ENCODE data around the gene CASQ1.

The CASQ1 gene

GRCh38 chr1:160205242-160206035, 15.1 kb downstream of the CASQ1 start, which contains the start of gene PEA15:
Gene PEA15, plus strand, starts transcription at chr1:160205384. Its CDS starts 6,161 bp downstream, at chr1:160211545.
- DNase-seq = peak; percentile 81

DNA sequence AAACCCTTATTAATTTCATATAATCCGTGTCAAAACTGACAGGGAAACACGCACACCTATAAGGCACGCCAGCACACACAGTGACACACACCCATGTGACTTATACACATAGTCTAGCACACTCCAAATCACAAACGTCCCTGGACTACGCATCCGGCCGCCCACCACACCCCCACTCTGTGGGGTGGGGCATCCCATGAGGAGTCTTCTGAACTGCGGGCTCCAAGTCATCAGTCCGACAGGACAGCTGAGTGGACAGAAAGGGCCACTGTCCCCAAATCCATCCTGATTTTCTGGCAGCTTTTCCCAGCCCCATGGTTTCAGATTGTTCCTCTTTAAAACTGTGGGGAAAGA, 15.6 kb downstream of the CASQ1 start:
- DNase-seq = no peak

DNA sequence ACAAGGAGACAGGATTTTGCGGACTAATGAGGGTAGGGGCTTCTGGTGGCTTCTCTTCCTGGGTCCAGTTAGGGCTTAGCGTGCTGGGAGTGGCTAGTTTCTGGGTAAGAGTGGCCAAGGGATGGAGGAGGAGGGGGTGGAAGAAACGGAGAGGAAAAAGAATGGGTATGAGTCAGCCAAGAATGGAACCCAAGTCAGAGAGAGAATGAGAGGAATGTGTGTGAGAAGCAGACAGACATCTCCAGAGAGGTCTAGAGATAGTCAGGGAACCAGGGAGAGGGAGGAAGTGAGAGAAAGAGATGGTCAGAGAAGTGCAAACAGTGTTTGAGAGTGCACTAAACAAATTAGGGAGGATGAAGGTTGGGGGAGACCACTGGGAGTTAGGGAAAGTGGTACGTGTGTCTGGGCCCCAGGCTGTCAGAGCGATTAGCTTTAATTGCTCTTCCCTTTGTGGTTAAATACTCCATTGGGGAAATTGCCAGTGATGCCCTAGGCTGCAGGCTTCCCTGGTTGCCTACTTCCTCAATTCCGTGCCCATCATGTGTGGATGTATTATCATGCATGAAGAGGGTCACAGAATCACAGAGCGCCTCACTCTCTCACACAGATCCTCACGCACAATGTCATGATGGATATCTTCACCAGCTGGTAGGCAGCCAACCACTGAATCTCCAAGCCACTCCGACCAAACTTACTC, 16.2 kb downstream of the CASQ1 start:
- no peak for DNase-seq

DNA sequence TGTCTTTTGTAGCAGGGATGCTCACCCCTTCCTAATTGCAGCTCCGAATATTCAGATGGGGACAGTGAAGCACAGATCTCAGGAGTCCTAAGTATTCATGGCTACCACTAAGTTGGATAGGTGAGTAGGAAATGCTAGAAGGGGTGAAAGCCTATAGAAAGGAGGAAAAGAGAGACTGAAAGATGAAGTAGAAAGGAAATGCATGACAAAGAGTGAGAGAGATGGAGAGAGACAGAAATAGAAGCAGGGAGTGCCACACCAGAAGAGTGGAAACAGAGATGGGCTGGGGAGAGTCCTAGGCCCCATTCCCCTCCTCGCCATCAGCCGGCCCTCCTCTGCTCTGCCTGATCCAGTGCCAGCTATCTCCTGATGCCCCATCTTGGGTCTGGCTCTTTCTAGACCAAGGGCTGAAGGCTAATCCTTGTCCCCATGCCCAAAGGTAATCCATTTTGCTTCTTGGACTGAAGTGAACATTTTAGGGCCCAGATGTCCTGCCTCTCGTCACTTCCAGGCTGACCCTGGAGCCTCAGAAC, 16.8 kb downstream of the CASQ1 start:
- no peak for DNase-seq

DNA sequence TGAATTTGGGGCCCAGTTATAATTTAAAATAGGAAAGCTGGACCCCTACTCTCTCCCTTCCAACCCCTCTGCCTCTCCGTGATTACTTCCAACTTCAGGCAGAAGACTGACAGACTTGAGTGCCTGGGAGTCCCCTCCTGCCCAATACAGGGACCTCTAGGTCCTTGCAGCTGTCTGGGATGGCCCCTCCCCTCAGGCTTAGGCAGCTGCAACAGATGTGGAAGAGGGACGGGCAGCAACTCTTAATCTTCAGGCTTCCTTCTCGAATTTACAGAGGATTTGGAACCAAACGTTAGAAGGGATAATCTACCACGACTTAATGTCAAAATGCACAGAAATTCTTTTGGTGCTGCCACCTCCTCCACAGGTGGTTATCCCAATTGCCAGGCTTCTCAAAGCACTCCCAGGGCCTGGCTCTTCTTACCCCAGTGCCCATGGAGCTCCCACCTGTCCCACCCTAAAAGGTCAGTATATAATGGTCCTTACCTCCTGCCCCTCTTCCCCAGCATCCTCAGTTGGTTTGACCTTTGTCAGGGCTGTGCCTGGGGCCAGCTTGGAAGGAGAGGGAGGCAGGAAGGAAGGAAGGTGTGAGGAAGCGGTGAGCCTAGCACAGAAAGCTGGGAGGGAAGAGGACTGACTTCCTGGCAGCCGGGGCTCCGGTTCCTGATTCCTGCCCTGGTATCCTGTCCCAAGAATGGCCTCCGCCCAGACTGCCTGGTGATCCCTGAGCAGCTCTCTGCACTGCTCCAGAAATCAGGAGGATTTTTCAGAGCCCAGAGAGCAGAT, 17.6 kb downstream of the CASQ1 start:
- no peak for DNase-seq

DNA sequence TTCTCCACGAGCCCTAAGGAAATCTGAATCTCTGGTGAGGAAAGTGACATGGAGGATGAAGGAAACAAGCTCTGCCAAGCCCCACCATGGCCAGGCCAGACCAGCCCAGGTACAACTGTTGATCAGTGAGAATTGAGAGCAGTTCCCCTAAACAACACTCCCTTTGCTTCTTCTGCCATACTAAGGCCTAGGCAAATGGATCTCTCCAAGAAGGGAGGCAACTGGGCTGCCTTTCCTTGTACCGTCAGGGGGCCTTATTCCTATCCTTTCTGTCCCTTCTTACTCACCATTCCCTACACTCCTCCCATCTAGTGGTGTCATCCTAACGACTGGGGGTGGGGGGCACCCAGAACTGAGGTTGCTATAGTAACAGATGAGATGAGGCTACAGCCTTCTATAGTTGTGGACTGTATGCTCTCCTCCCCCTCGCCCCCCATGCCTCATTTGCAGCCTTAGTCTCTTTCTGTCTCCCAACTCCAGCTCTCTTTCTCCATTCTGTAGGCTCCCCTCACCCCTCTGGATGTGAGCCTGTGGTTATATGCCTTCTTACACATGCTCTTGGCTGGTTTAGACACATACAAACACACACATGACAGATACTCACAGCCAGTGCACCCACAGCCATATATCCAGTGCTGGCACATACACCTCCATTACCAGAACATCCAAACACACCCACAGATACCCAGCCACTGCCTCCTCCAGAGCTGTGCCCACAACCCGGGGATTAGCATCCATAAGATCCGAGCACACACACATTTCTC, 18.4 kb downstream of the CASQ1 start:
- no peak for DNase-seq

DNA sequence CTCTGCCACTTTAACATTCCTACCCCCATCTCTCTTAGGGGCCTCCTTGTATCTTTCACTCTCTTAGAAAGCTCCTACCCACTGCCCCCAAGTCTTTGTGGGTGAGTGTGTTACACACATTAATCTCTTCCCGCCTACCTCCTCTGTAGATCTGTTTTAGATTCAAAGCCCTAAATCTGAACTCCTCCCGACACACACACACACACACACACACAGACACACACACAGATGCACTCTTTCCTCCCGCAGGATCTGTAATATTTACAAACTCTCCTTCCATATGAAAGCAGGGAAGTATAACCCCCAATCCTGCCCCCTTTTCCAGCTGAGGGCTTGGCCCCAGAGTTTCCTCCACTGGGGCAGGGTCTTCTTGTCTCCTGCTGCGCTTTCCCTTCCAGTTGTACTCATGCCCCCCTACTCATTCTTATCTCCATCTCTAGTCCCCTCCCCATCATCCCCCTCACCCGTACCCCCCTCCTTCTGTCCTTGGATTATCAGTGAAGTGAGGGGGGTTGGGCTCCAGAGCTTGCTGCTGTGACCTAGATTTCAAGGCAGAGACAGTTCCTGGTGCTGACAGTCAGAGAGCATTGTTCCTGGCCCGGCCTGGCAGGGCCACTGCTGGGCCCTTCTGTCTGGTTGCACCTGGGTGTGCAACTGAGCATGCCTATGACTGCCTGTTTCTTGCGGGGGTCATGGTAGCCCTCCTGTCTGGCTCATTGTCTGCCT, 19.1 kb downstream of the CASQ1 start:
- no peak for DNase-seq

DNA sequence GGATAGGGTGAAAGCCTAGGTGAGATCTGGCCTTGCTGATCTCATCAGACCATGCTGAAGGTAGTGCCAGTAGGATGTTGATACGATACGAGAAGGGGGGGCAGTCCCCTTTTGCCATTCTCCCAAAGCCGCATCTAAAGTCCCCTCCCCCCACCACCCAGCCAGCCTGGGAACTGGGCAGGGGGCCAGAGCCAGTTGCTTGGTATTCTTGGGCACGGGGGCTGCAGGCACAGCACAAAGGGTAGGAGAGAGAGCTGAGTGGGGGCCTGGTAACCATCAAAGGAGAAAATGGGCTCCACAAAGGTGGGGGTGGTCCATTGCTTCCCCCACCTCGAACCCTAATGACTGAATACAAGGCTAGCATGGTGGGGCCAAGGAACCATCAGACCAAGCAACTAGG, 20.2 kb downstream of the CASQ1 start:
- DNase-seq = no peak

- no peak for DNase-seq
Observed at GRCh38 chr1:160211046-160211790, 20.8 kb downstream of the CASQ1 start.

DNA sequence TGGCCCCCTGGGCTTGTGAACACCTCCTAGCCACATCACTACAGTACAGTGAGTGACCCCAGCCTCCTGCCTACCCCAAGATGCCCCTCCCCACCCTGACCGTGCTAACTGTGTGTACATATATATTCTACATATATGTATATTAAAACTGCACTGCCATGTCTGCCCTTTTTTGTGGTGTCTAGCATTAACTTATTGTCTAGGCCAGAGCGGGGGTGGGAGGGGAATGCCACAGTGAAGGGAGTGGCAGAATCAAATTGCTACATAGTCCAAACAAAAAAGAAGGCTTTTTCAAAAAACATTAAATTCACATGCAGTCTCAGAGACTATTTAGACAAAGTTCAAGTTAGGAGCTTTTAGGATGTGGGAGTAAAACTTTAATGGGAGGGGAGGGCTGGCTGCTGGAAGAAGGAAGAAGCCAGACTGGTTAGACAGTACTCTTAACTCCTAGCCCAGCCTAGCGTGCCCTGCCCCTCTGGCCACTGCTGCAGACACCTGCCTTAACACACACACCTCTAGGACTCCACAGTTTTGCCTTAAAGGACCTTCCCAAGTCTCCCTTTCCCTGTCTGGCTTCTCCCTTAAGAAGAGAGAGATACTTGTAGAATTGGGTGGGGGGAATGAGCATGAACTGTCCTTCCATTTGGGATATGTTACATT, 24.2 kb downstream of the CASQ1 start:
- DNase-seq = no peak

- DNase-seq = no peak
Observed at GRCh38 chr1:160216301-160216700, 25.9 kb downstream of the CASQ1 start.

DNA sequence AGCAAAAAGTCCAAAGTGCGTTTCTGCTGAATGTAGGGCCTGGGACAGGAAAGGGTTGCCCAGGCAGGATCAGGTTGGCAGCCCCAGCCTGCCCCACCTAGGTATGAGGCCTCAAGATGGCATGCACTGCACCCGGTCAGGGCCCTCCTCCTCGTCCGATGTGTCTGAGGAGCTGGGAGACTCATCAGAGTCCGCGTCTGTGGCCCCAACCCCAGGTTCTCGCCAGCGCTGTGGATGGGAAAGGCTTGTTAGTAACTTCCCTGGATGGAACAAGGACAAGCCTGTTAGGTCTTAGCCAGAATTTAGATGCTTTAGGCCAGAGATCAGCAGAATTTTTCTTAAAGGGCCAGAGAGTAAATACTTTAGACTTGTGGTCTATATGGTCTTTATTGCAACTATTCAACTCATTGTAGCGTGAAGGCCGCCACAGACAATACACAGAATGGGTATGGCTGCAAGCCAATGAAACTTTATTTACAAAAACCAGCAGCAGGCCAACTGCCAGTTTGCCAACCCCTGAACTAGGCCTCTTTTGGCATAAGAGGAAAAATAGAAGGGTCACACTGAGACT, 27.2 kb downstream of the CASQ1 start:
- DNase-seq = no peak

DNA sequence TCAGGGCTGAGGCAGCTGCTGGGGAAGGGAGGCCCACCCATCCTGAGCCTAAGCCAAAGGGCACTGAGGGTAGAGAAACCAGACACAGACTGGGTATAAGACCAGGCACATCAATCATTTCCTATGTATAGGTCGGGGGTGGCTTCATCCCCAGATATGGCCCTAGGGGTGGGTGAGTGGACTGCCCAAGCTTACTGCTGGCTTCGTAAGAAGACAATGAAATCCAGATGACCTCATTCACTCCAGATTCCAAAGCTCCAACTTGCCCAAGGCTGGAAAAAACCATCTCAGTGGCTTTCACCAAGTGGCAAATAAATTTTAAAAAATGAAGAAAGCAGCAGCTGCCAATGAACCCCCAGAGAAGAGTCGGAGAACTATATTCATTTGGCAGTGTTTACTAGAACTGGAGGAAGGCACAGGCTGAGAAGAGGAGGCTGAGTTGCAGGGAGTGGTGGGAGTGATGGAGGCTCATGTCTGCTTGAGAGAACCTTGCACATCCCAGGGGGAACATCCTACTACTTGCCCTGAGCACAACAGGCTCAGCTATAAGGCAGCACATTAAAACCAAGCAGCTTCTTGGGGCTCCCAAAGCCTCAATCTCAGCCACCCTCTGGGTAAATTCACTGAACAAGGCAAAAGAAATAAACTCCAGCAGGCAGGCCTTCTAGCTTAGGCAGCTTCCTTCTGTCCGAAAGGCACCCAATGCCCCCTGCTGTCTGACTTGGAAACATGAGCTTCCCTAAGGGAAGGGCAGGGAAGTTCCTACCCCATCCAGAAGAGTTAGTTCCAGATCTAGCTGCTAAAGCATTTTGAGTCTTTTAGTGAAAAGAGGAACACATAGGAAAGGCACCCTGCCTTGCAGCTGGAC, 28.9 kb downstream of the CASQ1 start:
- no peak for DNase-seq

DNA sequence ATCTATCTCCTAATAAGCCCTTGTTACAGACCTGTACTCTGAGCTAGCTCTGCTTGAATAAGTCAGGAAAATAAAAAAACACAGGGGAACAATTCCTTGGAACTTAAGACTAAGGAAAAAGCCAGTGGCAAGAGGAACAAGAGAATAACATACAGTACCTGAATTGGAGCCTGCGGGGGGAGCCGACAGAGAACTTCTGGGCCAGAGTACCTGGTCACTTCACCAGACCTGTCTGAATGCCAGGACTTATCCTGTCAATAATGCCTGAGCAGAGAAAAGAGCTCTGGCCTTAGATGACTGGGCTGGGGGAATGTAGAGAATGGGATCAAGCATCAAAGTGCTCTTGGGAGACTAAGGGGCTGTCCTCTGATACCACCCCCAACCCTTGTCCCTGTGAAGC, 29.9 kb downstream of the CASQ1 start:
- DNase-seq = no peak

DNA sequence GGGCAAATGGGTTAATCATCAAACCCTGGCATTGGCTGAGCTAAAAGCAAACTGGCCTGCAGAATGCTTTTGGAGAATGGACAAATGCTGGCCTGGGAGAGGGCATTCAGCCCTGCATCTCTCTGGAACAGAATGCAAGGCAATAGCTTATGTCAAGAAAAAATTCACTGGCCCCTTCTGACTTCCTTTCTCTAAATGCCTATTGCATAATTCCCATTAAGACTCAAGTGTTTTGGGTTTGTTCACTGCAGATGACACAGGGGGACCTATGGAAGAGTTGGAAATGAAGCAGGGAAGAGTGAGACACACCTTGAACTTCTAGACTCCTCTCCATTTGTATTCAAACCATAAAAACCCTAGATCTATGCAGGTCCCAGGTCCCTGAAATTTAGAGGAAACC, 30.7 kb downstream of the CASQ1 start:
- DNase-seq = no peak

GRCh38 chr1:160222546-160222945, 32.2 kb downstream of the CASQ1 start:
- DNase-seq = no peak

DNA sequence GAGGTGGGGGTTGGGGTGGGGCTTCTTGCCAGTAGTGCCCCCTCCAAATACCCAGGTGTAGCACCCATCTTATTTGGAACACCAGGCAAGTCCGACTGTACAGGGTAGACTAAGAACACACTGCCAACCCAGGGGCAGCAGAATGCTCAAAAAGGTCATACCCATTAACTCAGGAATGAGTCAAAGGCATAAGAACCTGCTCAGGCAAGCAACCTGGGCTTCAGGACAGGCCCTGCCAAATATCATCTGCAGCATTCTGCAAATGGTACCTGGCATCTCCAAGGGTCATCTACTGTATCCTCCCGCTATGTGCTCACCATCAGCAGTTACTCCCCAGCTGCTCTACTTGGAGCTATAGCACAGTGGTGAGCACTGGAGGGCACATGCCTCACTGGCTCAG, 34.2 kb downstream of the CASQ1 start:
- DNase-seq = no peak

DNA sequence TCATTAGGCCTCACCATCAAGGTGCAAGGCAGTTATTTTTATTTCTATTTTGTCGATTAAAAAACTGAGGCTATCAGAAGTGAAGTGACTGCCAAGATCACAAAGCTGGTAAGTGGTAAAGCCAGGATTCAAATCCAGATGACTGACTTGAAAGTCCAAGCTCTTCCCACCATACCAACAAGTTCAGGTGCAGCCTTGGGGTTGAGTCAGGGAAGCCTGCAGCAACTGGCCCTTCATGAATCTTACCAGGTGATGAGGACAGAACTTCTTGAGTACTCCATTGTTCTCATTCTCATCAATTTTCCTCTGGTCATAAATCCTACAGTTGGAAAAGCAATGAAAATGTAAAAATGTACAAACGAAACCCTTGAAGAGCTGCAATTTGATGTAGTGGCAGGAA, 35.0 kb downstream of the CASQ1 start:
- no peak for DNase-seq

DNA sequence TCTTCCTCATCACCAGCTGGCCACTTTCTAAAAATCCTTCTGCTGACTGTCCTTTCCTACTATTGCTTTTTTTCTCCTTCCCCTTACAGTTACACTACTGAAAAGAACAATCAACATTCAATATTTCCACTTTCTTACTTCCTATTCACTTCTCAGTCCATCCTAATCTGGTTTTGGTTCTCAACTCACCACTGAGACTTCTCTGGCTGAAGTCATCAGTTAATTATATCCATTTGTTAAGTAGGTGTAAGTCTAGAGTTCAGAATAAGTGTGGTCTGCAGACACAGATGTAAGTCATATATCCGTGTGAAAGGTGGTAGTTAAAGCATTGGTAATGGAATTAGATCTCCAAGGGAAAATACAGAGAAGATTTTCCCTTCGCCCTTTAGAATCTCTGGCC, 36.2 kb downstream of the CASQ1 start:
- DNase-seq = no peak

Measured in RPMI8226 (cell line).